MV-4-11 (cell line): ENCODE data around the gene ZNF254.
"Not testable (repeated sequence)": the region's sequence is repeated elsewhere in the genome, so short reads cannot be mapped to it uniquely, and the experiment has no call there.

Experiments used
- DNase-seq: peaks from one replicate; lab custom pipeline; 2025; lab: John Stamatoyannopoulos, UW

Gene ZNF254

GRCh38 chr19:24086974-24087595 is at the start of gene ZNF254:
TSS of gene ZNF254 (plus strand) at chr19:24087187. CDS start at chr19:24087308, 121 bp downstream.
- DNase-seq = peak; percentile 99

- peak; percentile 36 for DNase-seq
Measured at GRCh38 chr19:24040621-24041020, 46.4 kb upstream of the ZNF254 start.

- DNase-seq = not testable (repeated sequence)
Measured at GRCh38 chr19:24041326-24041725, 45.7 kb upstream of the ZNF254 start.

GRCh38 chr19:24046550-24046949 is 40.4 kb upstream of the ZNF254 start:
- no peak for DNase-seq

- DNase-seq = no peak
Measured at GRCh38 chr19:24048261-24048660, 38.7 kb upstream of the ZNF254 start.

- DNase-seq = peak; percentile 19
Measured at GRCh38 chr19:24049537-24049936, 37.5 kb upstream of the ZNF254 start.

GRCh38 chr19:24051516-24051915 is 35.5 kb upstream of the ZNF254 start:
- DNase-seq = no peak

GRCh38 chr19:24052811-24053210 is 34.2 kb upstream of the ZNF254 start:
- DNase-seq = peak; percentile 60

GRCh38 chr19:24053601-24054000 is 33.4 kb upstream of the ZNF254 start:
- no peak for DNase-seq

GRCh38 chr19:24054044-24054935 is 32.7 kb upstream of the ZNF254 start:
- peak; percentile 80 for DNase-seq

GRCh38 chr19:24055548-24055947 is 31.4 kb upstream of the ZNF254 start:
- DNase-seq = no peak

GRCh38 chr19:24057144-24057543 is 29.8 kb upstream of the ZNF254 start:
- no peak for DNase-seq

GRCh38 chr19:24059563-24060295 is 27.3 kb upstream of the ZNF254 start:
- no peak for DNase-seq

GRCh38 chr19:24060687-24061356 is 26.2 kb upstream of the ZNF254 start:
- no peak for DNase-seq

- no peak for DNase-seq
Measured at GRCh38 chr19:24062190-24062589, 24.8 kb upstream of the ZNF254 start.

- no peak for DNase-seq
Measured at GRCh38 chr19:24063295-24063694, 23.7 kb upstream of the ZNF254 start.

- DNase-seq = no peak
Measured at GRCh38 chr19:24064175-24064574, 22.8 kb upstream of the ZNF254 start.

GRCh38 chr19:24065243-24065642 is 21.7 kb upstream of the ZNF254 start:
- DNase-seq = no peak

GRCh38 chr19:24065865-24066604 is 21.0 kb upstream of the ZNF254 start:
- DNase-seq = peak; percentile 12

- no peak for DNase-seq
Measured at GRCh38 chr19:24069905-24070657, 16.9 kb upstream of the ZNF254 start.

GRCh38 chr19:24071078-24071477 is 15.9 kb upstream of the ZNF254 start:
- DNase-seq = no peak
